Prostate gland (tissue), 2 donors: ENCODE data around the gene RAB19.

Source experiments
- POLR2A ChIP-seq: fragments of 450-650 bp; IDR thresholded peaks from one replicate; pipeline ENCODE4 v1.6.1; 2016; ENCODE audit warnings: antibody characterized with exemption, mild to moderate bottlenecking
- POLR2AphosphoS5 ChIP-seq: sonication (generic); formaldehyde crosslinking; IDR thresholded peaks from one replicate; pipeline ENCODE4 v1.6.1; 2017; ENCODE audit warnings: antibody characterized with exemption
- TF ChIP-seq, protein P1 (sequence below), 4 experiments: fragments of 200-600 bp in 2 of 4; fragments of 450-650 bp in 2 of 4; sonication (generic) in 2 of 4; IDR thresholded peaks; 1 replicate in 3 of 4; 2 replicates in 1 of 4; pipeline ENCODE4 v1.5.1; 2016 to 2019; ENCODE audit warnings: antibody characterized with exemption in 4 of 4, mild to moderate bottlenecking in 2 of 4, moderate library complexity in 2 of 4

DNA sequence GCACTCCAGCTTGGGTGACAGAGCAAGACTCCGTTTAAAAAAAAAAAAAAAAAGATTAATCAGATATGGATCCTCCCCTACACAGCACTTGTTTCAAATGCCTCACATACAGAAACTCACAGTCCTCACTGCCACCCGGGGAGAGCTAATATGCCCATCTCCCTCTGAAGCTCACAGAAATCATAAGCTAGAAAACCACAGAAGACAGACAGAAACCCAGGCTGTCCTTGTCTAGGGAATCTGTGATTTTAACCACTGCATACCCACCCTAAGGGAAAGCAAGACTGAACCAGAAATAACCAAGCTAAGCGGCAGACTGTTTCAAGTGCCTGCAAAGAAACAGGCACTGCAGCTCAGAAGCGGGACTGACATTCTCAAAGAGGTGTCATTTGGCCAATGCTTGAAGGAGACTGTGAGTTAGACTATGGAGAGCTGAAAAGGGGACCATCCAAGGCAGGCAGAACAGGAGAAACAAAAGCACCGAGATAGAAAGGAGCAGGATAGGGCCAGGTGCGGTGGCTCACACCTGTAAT, 43.1 kb upstream of the RAB19 start:
- TF ChIP-seq, protein P1, sequence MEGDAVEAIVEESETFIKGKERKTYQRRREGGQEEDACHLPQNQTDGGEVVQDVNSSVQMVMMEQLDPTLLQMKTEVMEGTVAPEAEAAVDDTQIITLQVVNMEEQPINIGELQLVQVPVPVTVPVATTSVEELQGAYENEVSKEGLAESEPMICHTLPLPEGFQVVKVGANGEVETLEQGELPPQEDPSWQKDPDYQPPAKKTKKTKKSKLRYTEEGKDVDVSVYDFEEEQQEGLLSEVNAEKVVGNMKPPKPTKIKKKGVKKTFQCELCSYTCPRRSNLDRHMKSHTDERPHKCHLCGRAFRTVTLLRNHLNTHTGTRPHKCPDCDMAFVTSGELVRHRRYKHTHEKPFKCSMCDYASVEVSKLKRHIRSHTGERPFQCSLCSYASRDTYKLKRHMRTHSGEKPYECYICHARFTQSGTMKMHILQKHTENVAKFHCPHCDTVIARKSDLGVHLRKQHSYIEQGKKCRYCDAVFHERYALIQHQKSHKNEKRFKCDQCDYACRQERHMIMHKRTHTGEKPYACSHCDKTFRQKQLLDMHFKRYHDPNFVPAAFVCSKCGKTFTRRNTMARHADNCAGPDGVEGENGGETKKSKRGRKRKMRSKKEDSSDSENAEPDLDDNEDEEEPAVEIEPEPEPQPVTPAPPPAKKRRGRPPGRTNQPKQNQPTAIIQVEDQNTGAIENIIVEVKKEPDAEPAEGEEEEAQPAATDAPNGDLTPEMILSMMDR (IDR thresholded peaks at IDR 0.05) = no peak
- TF ChIP-seq POLR2A (no peak), POLR2AphosphoS5 (no peak)
